K562 (cell line): ENCODE results near the gene STAM2. TPM values are rescaled to one million over a fixed set of nuclear protein-coding genes. Genes with fewer than 3 reads are reported as not detected.

ENCODE experiments used
- ATAC-seq: fragments of 200-7000 bp; cut with Tn5 transposase; 3 replicates; pipeline ENCODE4 v1.9.1; 2020; ENCODE audit warnings: moderate library complexity
- BruUV-seq: library from RNA; stranded (reverse); fragments of 400-500 nt; replicated peaks from 2 replicates; lab custom pipeline; 2021; lab: Mats Ljungman, UMichigan
- CTCF ChIA-PET: fragments of 300-600 bp; formaldehyde crosslinking; extraction: SDS; loops from one replicate; lab custom pipeline; 2021; ENCODE audit warnings: low intra/inter-chr PET ratio; lab: Yijun Ruan, JAX
- POLR2A ChIA-PET: fragments of 300-600, 350-650 bp; sonication (Branson Sonifier 250); formaldehyde crosslinking; extraction: SDS; loops from one replicate; lab custom pipeline; 2021; ENCODE audit warnings: antibody characterized with exemption, inconsistent platforms; lab: Yijun Ruan, JAX
- DNase-seq, 4 experiments: peaks; one replicate each; pipeline versions ENCODE4 v3.0.0 to v3.0.0-alpha.2; 2011 to 2018; ENCODE audit warnings: low spot score in 3 of 4, mixed read lengths in 3 of 4; ENCODE audit errors: extremely low read depth in 1 of 4
- FAIRE-seq: peaks from 2 replicates; lab custom pipeline; 2011; peaks lifted over from hg19 to GRCh38; lab: Jason Lieb, UNC
- H2AFZ ChIP-seq: 2 replicates; pipeline ENCODE4 v1.6.0; 2011; ENCODE audit warnings: low read depth, low read length, control low read depth, inconsistent platforms
- H3K27ac ChIP-seq: fragments of 200-600 bp; 3 replicates; pipeline ENCODE4 v1.8.0; 2011; ENCODE audit warnings: low read depth, mild to moderate bottlenecking, control low read depth, inconsistent platforms, low read length, moderate library complexity, mixed read lengths; ENCODE audit errors: extremely low read depth
- H3K27me3 ChIP-seq, 2 experiments: fragments of 300-600 bp in 1 of 2; 2 replicates in 1 of 2; 3 replicates in 1 of 2; pipeline versions ENCODE4 v1.6.0 to v1.8.0; 2011; ENCODE audit warnings: inconsistent platforms in 2 of 2, low read length in 2 of 2, mild to moderate bottlenecking in 1 of 2, mixed read lengths in 1 of 2, moderate library complexity in 1 of 2; ENCODE audit not compliant: control insufficient read depth in 2 of 2, insufficient read depth in 2 of 2
- H3K36me3 ChIP-seq: fragments of 300-600 bp; 3 replicates; pipeline ENCODE4 v1.8.0; 2011; ENCODE audit warnings: mild to moderate bottlenecking, low read length, inconsistent platforms; ENCODE audit not compliant: control insufficient read depth, insufficient read depth
- H3K4me1 ChIP-seq, 2 experiments: fragments of 200-600 bp in 1 of 2; replicated peaks in 1 of 2; 2 replicates in 1 of 2; 3 replicates in 1 of 2; pipeline versions ENCODE4 v1.5.1 to v1.8.0; 2011; ENCODE audit warnings: inconsistent platforms in 2 of 2, low read length in 2 of 2, mild to moderate bottlenecking in 1 of 2, mixed read lengths in 1 of 2, moderate library complexity in 1 of 2; ENCODE audit not compliant: control insufficient read depth in 2 of 2, insufficient read depth in 2 of 2
- H3K4me2 ChIP-seq: 2 replicates; pipeline ENCODE4 v1.6.1; 2011; ENCODE audit warnings: low read length, control low read depth, inconsistent platforms, mixed read lengths; ENCODE audit not compliant: insufficient read depth
- H3K4me3 ChIP-seq: fragments of 200-600 bp; sonication (generic), shearing (Covaris generic); 2 replicates; pipeline ENCODE4 v1.5.1; 2016; ENCODE audit warnings: control low read depth, inconsistent platforms
- H3K79me2 ChIP-seq: fragments of 200-600 bp; 3 replicates; pipeline ENCODE4 v1.8.0; 2011; ENCODE audit warnings: low read length, inconsistent platforms; ENCODE audit not compliant: control insufficient read depth, insufficient read depth
- H3K9ac ChIP-seq, 2 experiments: 2 replicates each; pipeline versions ENCODE4 v1.6.0 to v1.6.1; 2011; ENCODE audit warnings: low read depth in 2 of 2, low read length in 2 of 2, control low read depth in 1 of 2, inconsistent platforms in 1 of 2, mild to moderate bottlenecking in 1 of 2, mixed read lengths in 1 of 2; ENCODE audit not compliant: insufficient read depth in 1 of 2
- H3K9me1 ChIP-seq: one replicate; pipeline ENCODE4 v1.6.0; 2011; ENCODE audit warnings: inconsistent platforms, mild to moderate bottlenecking, low read length, moderate library complexity; ENCODE audit not compliant: control insufficient read depth, insufficient read depth
- H3K9me3 ChIP-seq: replicated peaks from 2 replicates; pipeline ENCODE4 v1.5.1; 2011; ENCODE audit warnings: low read depth, low read length, inconsistent platforms; ENCODE audit not compliant: control insufficient read depth, insufficient read depth
- H4K20me1 ChIP-seq: replicated peaks from 2 replicates; pipeline ENCODE4 v1.6.1; 2011; ENCODE audit warnings: low read length, inconsistent platforms, mixed read lengths; ENCODE audit not compliant: control insufficient read depth, insufficient read depth
- CBX3 ChIP-seq, 2 experiments: IDR thresholded peaks; 1 replicate in 1 of 2; 2 replicates in 1 of 2; pipeline ENCODE4 v1.6.1; 2012; ENCODE audit warnings: inconsistent platforms in 2 of 2, low read length in 2 of 2, borderline replicate concordance in 1 of 2, control low read depth in 1 of 2
- CXXC5 ChIP-seq: fragments of 250-450 bp; sonication (Bioruptor Pico); IDR thresholded peaks from 2 replicates; pipeline ENCODE4 v1.8.0; 2022; ENCODE audit warnings: inconsistent platforms, mild to moderate bottlenecking, moderate library complexity
- E2F4 ChIP-seq: sonication (generic); formaldehyde crosslinking; IDR thresholded peaks from 2 replicates; pipeline ENCODE4 v1.8.0; 2022; ENCODE audit warnings: mild to moderate bottlenecking, low read depth, missing genetic modification reagents
- EGR1 ChIP-seq: fragments of 450-650 bp; conservative IDR thresholded peaks from 2 replicates; pipeline ENCODE4 v1.6.1; 2017; ENCODE audit warnings: mild to moderate bottlenecking
- ELF1 ChIP-seq: fragments of 200-800 bp; sonication (Bioruptor generic); IDR thresholded peaks from 2 replicates; pipeline ENCODE4 v1.6.1; 2016; ENCODE audit warnings: missing genetic modification characterization, missing compliant biosample characterization
- ERF ChIP-seq: fragments of 450-650 bp; formaldehyde crosslinking; IDR thresholded peaks from 2 replicates; pipeline ENCODE4 v1.4.0; 2020; ENCODE audit warnings: mild to moderate bottlenecking, mixed read lengths
- HNRNPLL ChIP-seq: fragments of 200-400 bp; formaldehyde crosslinking; IDR thresholded peaks from 2 replicates; pipeline ENCODE4 v1.6.1; 2017; ENCODE audit warnings: low read length, low read depth, mild to moderate bottlenecking; ENCODE audit not compliant: poor library complexity, severe bottlenecking
- HSF4 ChIP-seq: fragments of 250-450 bp; sonication (Bioruptor Pico); IDR thresholded peaks from 2 replicates; pipeline ENCODE4 v2.1.2; 2022; ENCODE audit warnings: mild to moderate bottlenecking, moderate library complexity, borderline replicate concordance
- JUN ChIP-seq, 2 experiments: sonication (generic) in 1 of 2; formaldehyde crosslinking in 1 of 2; IDR thresholded peaks; 2 replicates each; pipeline versions ENCODE4 v1.6.1 to v1.8.0; 2012 to 2022; ENCODE audit warnings: borderline replicate concordance in 2 of 2, mild to moderate bottlenecking in 2 of 2, improper control_type of control experiment in 1 of 2, low read depth in 1 of 2, low read length in 1 of 2, missing genetic modification reagents in 1 of 2
- MED1 ChIP-seq: sonication (generic); formaldehyde crosslinking; IDR thresholded peaks from 2 replicates; pipeline ENCODE4 v1.8.1; 2023; ENCODE audit warnings: missing genetic modification reagents, borderline replicate concordance
- NELFE ChIP-seq: IDR thresholded peaks from 2 replicates; pipeline ENCODE4 v1.6.1; 2011; ENCODE audit warnings: mild to moderate bottlenecking; ENCODE audit not compliant: insufficient read depth, insufficient read length
- PTBP1 ChIP-seq: fragments of 200-400 bp; formaldehyde crosslinking; IDR thresholded peaks from 2 replicates; pipeline ENCODE4 v1.6.1; 2017; ENCODE audit warnings: low read depth, low read length
- SRSF1 ChIP-seq: fragments of 200-400 bp; formaldehyde crosslinking; IDR thresholded peaks from 2 replicates; pipeline ENCODE4 v1.6.1; 2017; ENCODE audit warnings: mild to moderate bottlenecking, low read depth, low read length, moderate library complexity
- TARDBP ChIP-seq: fragments of 450-650 bp; IDR thresholded peaks from 2 replicates; pipeline ENCODE4 v1.6.1; 2016
- TFAM ChIP-seq: fragments of 250-450 bp; sonication (Bioruptor Pico); conservative IDR thresholded peaks from 2 replicates; pipeline ENCODE4 v1.5.0; 2021; ENCODE audit warnings: mild to moderate bottlenecking, moderate library complexity
- U2AF1 ChIP-seq: fragments of 200-400 bp; formaldehyde crosslinking; optimal IDR thresholded peaks from 2 replicates; pipeline ENCODE3; 2017; ENCODE audit warnings: mild to moderate bottlenecking, low read depth, low read length, moderate library complexity
- ZNF408 ChIP-seq: fragments of 250-450 bp; sonication (Bioruptor Pico); IDR thresholded peaks from 2 replicates; pipeline ENCODE4 v1.4.0; 2020; ENCODE audit warnings: low read depth, mild to moderate bottlenecking, moderate library complexity
- WGBS: fragments of 100-300 bp; shearing (Covaris generic); methylation state at CpG from one replicate; pipeline ENCODE4 v1.1.6; 2016; ENCODE audit warnings: low coverage, mixed read lengths; ENCODE audit not compliant: insufficient coverage; ENCODE audit errors: missing lambda C conversion rate; 5-methylcytosine and 5-hydroxymethylcytosine counted together
- in situ Hi-C: fragments of 300-500 bp; cut with MboI; formaldehyde crosslinking; loops from 4 replicates; pipeline ENCODE4 v1.15.0; 2018; ENCODE audit warnings: inconsistent platforms, mixed read lengths
- intact Hi-C: fragments of 100-400 bp; cut with micrococcal nuclease; formaldehyde crosslinking; loops from 2 replicates; pipeline ENCODE4 v1.14.2; 2022
- polyA plus RNA-seq, 8 experiments: library from polyadenylated mRNA; depleted of rRNA in 4 of 8; stranded (reverse) in 5 of 8; unstranded in 3 of 8; fragments of >200 nt; fragmentation: Nextera tagmentation in 2 of 8; fragmentation: Illumina TruSeq in 1 of 8; extraction: Ambion mirVana in 2 of 8; extraction: Trizol in 1 of 8; gene quantifications; 2 replicates each; pipeline versions ENCODE4 v1.2.1 to v1.2.3, GENCODE V29; 2011 to 2014; ENCODE audit warnings: inconsistent platforms in 1 of 8, missing spikeins in 1 of 8
- total RNA-seq, 7 experiments: library from RNA; depleted of rRNA in 6 of 7; stranded (reverse); fragments of >200 nt in 6 of 7; fragmentation: Illumina TruSeq in 2 of 7; extraction: Trizol in 2 of 7; gene quantifications; 2 replicates each; pipeline versions ENCODE4 v1.2.1 to v1.2.3, GENCODE V29; 2011 to 2021; ENCODE audit warnings: low replicate concordance in 1 of 7

STAM2 gene
- total and polyA plus RNA-seq, 9 of the 15 experiments (the other 6 are each of a cell fraction or from before 2014, with no cell fraction given) = 4.5 to 13.9 (median 8.7) TPM

- H3K9ac ChIP-seq = no peak overlapping the region
- FAIRE-seq (no peak), DNase-seq (no peak), ATAC-seq (no peak)
- H3K27ac ChIP-seq = no peak overlapping the region
- no peak overlapping the region for H3K4me2 ChIP-seq
- BruUV-seq = no TSS peak
- TF ChIP-seq PTBP1 = no peak
- 0 out of 2 replicates have a peak, but pooled peaks have one; percentile 7 for TF ChIP-seq EGR1
- TF ChIP-seq ERF (CRISPR knock-in tag) = no peak
- no peak for TF ChIP-seq NELFE
- TF ChIP-seq CBX3 (IDR thresholded peaks at IDR 0.05; ENCODE audit: borderline replicate concordance in 1 of 2, low read length in 2 of 2) = no peak
- no peaks in the 10 kb centered on the region for H3K4me1 ChIP-seq
- ChIA-PET POLR2A (no interaction called here), CTCF (no interaction called here)
- H3K36me3 ChIP-seq = no peaks in the 10 kb centered on the region
- no peaks in the 10 kb centered on the region for H3K79me2 ChIP-seq
- H3K9me3 ChIP-seq = no peaks in the 10 kb centered on the region
- WGBS = 0% methylated on average over 2 of the region's 2 CpGs
- H4K20me1 ChIP-seq = no peaks in the 10 kb centered on the region; the same call in 1 of the 2 replicates
- intact Hi-C loops = no loop called here
- no peaks in the 10 kb centered on the region for H3K9me1 ChIP-seq
- H3K4me3 ChIP-seq = no peak overlapping the region
- in situ Hi-C loops = no loop called here
- H2AFZ ChIP-seq = no peak overlapping the region
- H3K27me3 ChIP-seq = peaks cover 3 to 38% of the 10 kb centered on the region in 2 experiments; a peak in 3 of 5 replicates
Measured at GRCh38 chr2:152078662-152079061, 96.9 kb downstream of the STAM2 start.

GRCh38 chr2:152078023-152078422 is 97.5 kb downstream of the STAM2 start:
- ChIA-PET CTCF (no interaction called here), POLR2A (no interaction called here)
- TF ChIP-seq MED1 (CRISPR knock-in tag) (no peak), E2F4 (CRISPR knock-in tag) (no peak), CXXC5 (no peak), U2AF1 (no peak), ZNF408 (CRISPR knock-in tag) (no peak), HSF4 (CRISPR knock-in tag) (no peak), TARDBP (no peak), JUN (IDR thresholded peaks at IDR 0.05; ENCODE audit: borderline replicate concordance, low read depth, low read length) (no peak), JUN (CRISPR knock-in tag; IDR thresholded peaks at IDR 0.05; ENCODE audit: borderline replicate concordance) (no peak), HNRNPLL (no peak), TFAM (CRISPR knock-in tag) (no peak), ELF1 (tag) (no peak), SRSF1 (no peak)
- 7% methylated on average over 9 of the region's 9 CpGs for WGBS
- BruUV-seq = no TSS peak
- ATAC-seq (no peak), DNase-seq (no peak), FAIRE-seq (peak; percentile 19)
- H3K9me1 ChIP-seq = no peaks in the 10 kb centered on the region
- H3K27ac ChIP-seq = no peak overlapping the region
- H3K4me3 ChIP-seq = no peak overlapping the region
- no peak overlapping the region for H2AFZ ChIP-seq
- no peaks in the 10 kb centered on the region for H3K36me3 ChIP-seq
- in situ Hi-C loops = no loop called here
- H3K27me3 ChIP-seq = peaks cover 3 to 38% of the 10 kb centered on the region in 2 experiments; a peak in 3 of 5 replicates
- no peaks in the 10 kb centered on the region; the same call in 1 of the 2 replicates for H4K20me1 ChIP-seq
- no peaks in the 10 kb centered on the region for H3K4me1 ChIP-seq
- no peak overlapping the region for H3K4me2 ChIP-seq
- no peak overlapping the region for H3K9ac ChIP-seq
- intact Hi-C loops = no loop called here
- no peaks in the 10 kb centered on the region for H3K79me2 ChIP-seq
- H3K9me3 ChIP-seq = no peaks in the 10 kb centered on the region
